ENCODE measurements around the gene MSL1. TPM values are rescaled to one million over a fixed set of nuclear protein-coding genes. Genes with fewer than 3 reads are reported as not detected.

The MSL1 gene
- 70.0 TPM for total RNA-seq

GRCh38 chr17:40121181-40122135 is at the start of gene MSL1:
Gene MSL1 (plus strand): TSS chr17:40121971. CDS start chr17:40122613, 642 bp downstream.

GRCh38 chr17:40100419-40100668 is 21.4 kb upstream of the MSL1 start, which contains the start of gene NR1D1:
Gene NR1D1 (minus strand): TSS chr17:40100589. CDS start chr17:40100094, 495 bp downstream.

GRCh38 chr17:40177275-40177874 is 55.6 kb downstream of the MSL1 start, which contains the start of gene RAPGEFL1:
Gene RAPGEFL1 (plus strand): TSS chr17:40177470. CDS start chr17:40177862, 392 bp downstream.

Other genes with a start within 250 kb of the MSL1 start
- 12.4 TPM for gene GSDMB, start 203.3 kb upstream of the MSL1 start, total RNA-seq
- 70.4 TPM for gene ORMDL3, start 194.4 kb upstream of the MSL1 start, total RNA-seq
- not detected for gene LRRC3C, start 194.2 kb upstream of the MSL1 start, total RNA-seq
- gene GSDMA, start 159.0 kb upstream of the MSL1 start, total RNA-seq: not detected
- 79.1 TPM for gene PSMD3, start 141.2 kb upstream of the MSL1 start, total RNA-seq
- gene CSF3, start 106.5 kb upstream of the MSL1 start, total RNA-seq: not detected
- 108 TPM for gene MED24, start 67.6 kb upstream of the MSL1 start, total RNA-seq
- gene THRA, start 59.0 kb upstream of the MSL1 start, total RNA-seq: 51.0 TPM
- 5.3 TPM for gene NR1D1, start 21.4 kb upstream of the MSL1 start, total RNA-seq
- 50.6 TPM for gene CASC3, start 18.6 kb downstream of the MSL1 start, total RNA-seq
- gene RAPGEFL1, start 55.5 kb downstream of the MSL1 start, total RNA-seq: 5.7 TPM
- 10.5 TPM for gene WIPF2, start 97.3 kb downstream of the MSL1 start, total RNA-seq
- gene CDC6, start 165.9 kb downstream of the MSL1 start, total RNA-seq: 6.0 TPM
- 40.4 TPM for gene RARA, start 187.2 kb downstream of the MSL1 start, total RNA-seq
- gene GJD3, start 242.8 kb downstream of the MSL1 start, total RNA-seq: 0.88 TPM

All from metanephros (tissue), 1 donor.